Keratinocyte (primary cell): ENCODE measurements around the gene ANKUB1. TPM values are rescaled to one million over a fixed set of nuclear protein-coding genes. Genes with fewer than 3 reads are reported as not detected.

ENCODE experiments used
- DNase-seq: peaks from one replicate; pipeline ENCODE4 v3.0.0-alpha.2; 2011; ENCODE audit warnings: low read depth, missing footprints, low spot score
- FAIRE-seq: peaks from 2 replicates; lab custom pipeline; 2011; peaks lifted over from hg19 to GRCh38; lab: Jason Lieb, UNC
- H2AFZ ChIP-seq: 2 replicates; pipeline ENCODE4 v1.6.0; 2012; ENCODE audit warnings: low read length, control low read depth, inconsistent platforms; ENCODE audit not compliant: control insufficient read depth
- H3K27ac ChIP-seq: 2 replicates; pipeline ENCODE4 v1.5.1; 2011; ENCODE audit warnings: low read length; ENCODE audit not compliant: control insufficient read depth, insufficient read depth
- H3K27me3 ChIP-seq: 3 replicates; pipeline ENCODE4 v1.6.0; 2011; ENCODE audit warnings: low read length; ENCODE audit not compliant: control insufficient read depth, insufficient read depth; ENCODE audit errors: extremely low read depth
- H3K36me3 ChIP-seq, 2 experiments: 2 replicates in 1 of 2; 3 replicates in 1 of 2; pipeline ENCODE4 v1.5.1; 2011; ENCODE audit warnings: low read length in 2 of 2, mild to moderate bottlenecking in 1 of 2; ENCODE audit not compliant: control insufficient read depth in 2 of 2, insufficient read depth in 2 of 2; ENCODE audit errors: extremely low read depth in 1 of 2
- H3K4me1 ChIP-seq: 3 replicates; pipeline ENCODE4 v1.5.1; 2011; ENCODE audit warnings: low read length; ENCODE audit not compliant: control insufficient read depth, insufficient read depth; ENCODE audit errors: extremely low read depth
- H3K4me2 ChIP-seq: 3 replicates; pipeline ENCODE4 v1.6.0; 2011; ENCODE audit warnings: low read depth, low read length; ENCODE audit not compliant: control insufficient read depth, insufficient read depth; ENCODE audit errors: extremely low read depth
- H3K4me3 ChIP-seq, 3 experiments: fragments of 200-600 bp in 1 of 3; sonication (generic) in 1 of 3; 2 replicates in 2 of 3; 3 replicates in 1 of 3; pipeline ENCODE4 v1.5.1; 2011 to 2016; ENCODE audit warnings: low read length in 3 of 3, mild to moderate bottlenecking in 3 of 3, control low read depth in 2 of 3, inconsistent platforms in 1 of 3, low read depth in 1 of 3, mixed read lengths in 1 of 3, mixed run types in 1 of 3, moderate library complexity in 1 of 3; ENCODE audit not compliant: control insufficient read depth in 2 of 3, insufficient read depth in 2 of 3; ENCODE audit errors: extremely low read depth in 1 of 3
- H3K79me2 ChIP-seq: 2 replicates; pipeline ENCODE4 v1.6.0; 2012; ENCODE audit warnings: low read length; ENCODE audit not compliant: control insufficient read depth, insufficient read depth
- H3K9ac ChIP-seq: 3 replicates; pipeline ENCODE4 v1.6.0; 2011; ENCODE audit warnings: low read length; ENCODE audit not compliant: control insufficient read depth, insufficient read depth; ENCODE audit errors: extremely low read depth
- H3K9me1 ChIP-seq: 3 replicates; pipeline ENCODE4 v1.6.0; 2011; ENCODE audit warnings: low read length; ENCODE audit not compliant: control insufficient read depth, insufficient read depth; ENCODE audit errors: extremely low read depth
- H3K9me3 ChIP-seq: 2 replicates; pipeline ENCODE4 v1.5.1; 2012; ENCODE audit warnings: low read depth, low read length; ENCODE audit not compliant: control insufficient read depth
- H4K20me1 ChIP-seq: 3 replicates; pipeline ENCODE4 v1.6.0; 2011; ENCODE audit warnings: low read length; ENCODE audit not compliant: control insufficient read depth, insufficient read depth; ENCODE audit errors: extremely low read depth
- EZH2 ChIP-seq: IDR thresholded peaks from one replicate; pipeline ENCODE4 v1.6.1; 2012; ENCODE audit warnings: inconsistent platforms, mild to moderate bottlenecking, low read length, moderate library complexity
- dilution Hi-C: fragments of 300-500 bp; cut with MboI; formaldehyde crosslinking; loops from one replicate; pipeline ENCODE4 v1.7.0; 2020; ENCODE audit warnings: low sequenced_read_pairs; ENCODE audit not compliant: extremely low pct_ligation_motif_present
- polyA plus RNA-seq, 5 experiments: library from polyadenylated mRNA; depleted of rRNA in 3 of 5; stranded (reverse) in 3 of 5; stranded (forward) in 1 of 5; unstranded in 1 of 5; fragments of >200 nt; gene quantifications; 1 replicate in 1 of 5; 2 replicates in 3 of 5; 3 replicates in 1 of 5; pipeline versions ENCODE4 v1.2.1 to v1.2.3, GENCODE V29; 2011 to 2012; ENCODE audit warnings: missing spikeins in 2 of 5, low read depth in 1 of 5, low replicate concordance in 1 of 5
- TF ChIP-seq, protein P1 (sequence below), 3 experiments: IDR thresholded peaks in 1 of 3; conservative IDR thresholded peaks in 1 of 3; optimal IDR thresholded peaks in 1 of 3; 2 replicates in 2 of 3; 3 replicates in 1 of 3; pipeline versions ENCODE3 to v1.5.1; 2011; ENCODE audit warnings: low read length in 3 of 3, mild to moderate bottlenecking in 3 of 3, moderate library complexity in 2 of 3, control low read depth in 1 of 3, inconsistent platforms in 1 of 3; ENCODE audit not compliant: insufficient read depth in 2 of 3; ENCODE audit errors: extremely low read depth in 1 of 3

ANKUB1 gene
- polyA plus RNA-seq, 1 donor (not counting 4 experiments of a cell fraction or from before 2014, with no cell fraction given), result 0.66 TPM

DNA sequence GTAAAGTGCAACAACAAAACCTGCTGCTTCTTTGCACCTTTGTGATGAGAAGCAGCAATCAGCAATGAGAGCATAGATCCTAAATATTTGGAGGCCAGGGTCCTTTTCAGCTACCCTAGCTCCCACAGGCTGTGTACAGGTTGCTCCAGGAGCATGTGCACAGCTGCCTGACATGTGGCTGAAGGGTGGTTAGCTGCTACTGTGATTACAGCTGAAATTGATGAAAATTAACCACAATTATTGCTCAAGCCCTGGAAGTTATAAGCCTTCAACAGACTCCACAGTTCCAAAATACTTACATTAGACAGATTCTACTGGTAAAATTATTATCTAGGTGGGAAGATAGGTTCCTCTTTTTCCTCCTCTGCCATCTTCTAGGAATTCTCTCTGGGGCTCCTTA lies 68.6 kb downstream of the ANKUB1 start:
- H3K4me3 ChIP-seq, result no peak overlapping the region
- dilution Hi-C loops, result no loop called here
- H3K27ac ChIP-seq, result no peak overlapping the region
- H3K9me3 ChIP-seq, result no peaks in the 10 kb centered on the region
- H3K79me2 ChIP-seq, result no peaks in the 10 kb centered on the region
- DNase-seq, result no peak
- no peak overlapping the region for H3K9ac ChIP-seq
- no peaks in the 10 kb centered on the region for H4K20me1 ChIP-seq
- no peak overlapping the region for H2AFZ ChIP-seq
- H3K4me2 ChIP-seq, result no peak overlapping the region
- FAIRE-seq, result no peak
- TF ChIP-seq EZH2, result no peak
- TF ChIP-seq, protein P1, sequence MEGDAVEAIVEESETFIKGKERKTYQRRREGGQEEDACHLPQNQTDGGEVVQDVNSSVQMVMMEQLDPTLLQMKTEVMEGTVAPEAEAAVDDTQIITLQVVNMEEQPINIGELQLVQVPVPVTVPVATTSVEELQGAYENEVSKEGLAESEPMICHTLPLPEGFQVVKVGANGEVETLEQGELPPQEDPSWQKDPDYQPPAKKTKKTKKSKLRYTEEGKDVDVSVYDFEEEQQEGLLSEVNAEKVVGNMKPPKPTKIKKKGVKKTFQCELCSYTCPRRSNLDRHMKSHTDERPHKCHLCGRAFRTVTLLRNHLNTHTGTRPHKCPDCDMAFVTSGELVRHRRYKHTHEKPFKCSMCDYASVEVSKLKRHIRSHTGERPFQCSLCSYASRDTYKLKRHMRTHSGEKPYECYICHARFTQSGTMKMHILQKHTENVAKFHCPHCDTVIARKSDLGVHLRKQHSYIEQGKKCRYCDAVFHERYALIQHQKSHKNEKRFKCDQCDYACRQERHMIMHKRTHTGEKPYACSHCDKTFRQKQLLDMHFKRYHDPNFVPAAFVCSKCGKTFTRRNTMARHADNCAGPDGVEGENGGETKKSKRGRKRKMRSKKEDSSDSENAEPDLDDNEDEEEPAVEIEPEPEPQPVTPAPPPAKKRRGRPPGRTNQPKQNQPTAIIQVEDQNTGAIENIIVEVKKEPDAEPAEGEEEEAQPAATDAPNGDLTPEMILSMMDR (optimal IDR thresholded peaks at IDR 0.05 in 1 of 3, IDR thresholded peaks at IDR 0.05 in 1 of 3, conservative IDR thresholded peaks at IDR 0.05 in 1 of 3; ENCODE audit: extremely low read depth in 1 of 3, insufficient read depth in 2 of 3, low read length in 3 of 3), result no peak
- H3K9me1 ChIP-seq, result no peaks in the 10 kb centered on the region
- H3K27me3 ChIP-seq, result no peaks in the 10 kb centered on the region
- H3K36me3 ChIP-seq, result no peaks in the 10 kb centered on the region
- peaks cover 4% of the 10 kb centered on the region for H3K4me1 ChIP-seq

DNA sequence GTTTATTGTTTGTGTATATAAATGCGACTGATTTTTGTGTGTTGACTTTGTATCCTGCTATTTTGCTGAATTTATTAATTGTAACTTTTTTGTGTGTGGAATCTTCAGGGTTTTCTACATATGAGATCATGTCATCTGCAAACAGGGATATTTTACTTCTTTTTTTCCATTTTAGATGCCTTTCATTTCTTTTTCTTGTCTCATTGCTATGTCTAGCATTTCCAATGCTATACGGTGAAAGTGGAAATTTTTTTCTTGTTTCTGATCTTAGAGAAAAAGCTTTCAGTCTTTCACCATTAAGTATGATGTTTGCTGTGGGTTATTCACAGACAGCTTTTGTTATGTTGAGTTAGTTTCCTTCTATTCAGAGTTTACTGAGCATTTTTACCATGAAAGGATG lies 71.4 kb downstream of the ANKUB1 start:
- H3K4me3 ChIP-seq, result no peak overlapping the region
- H3K4me1 ChIP-seq, result peaks cover 3% of the 10 kb centered on the region
- H3K27me3 ChIP-seq, result no peaks in the 10 kb centered on the region
- no peaks in the 10 kb centered on the region for H3K9me1 ChIP-seq
- no peaks in the 10 kb centered on the region for H3K79me2 ChIP-seq
- H3K9ac ChIP-seq, result no peak overlapping the region
- FAIRE-seq, result no peak
- no peak for DNase-seq
- H2AFZ ChIP-seq, result no peak overlapping the region
- no peak for TF ChIP-seq EZH2
- TF ChIP-seq, protein P1 (optimal IDR thresholded peaks at IDR 0.05 in 1 of 3, IDR thresholded peaks at IDR 0.05 in 1 of 3, conservative IDR thresholded peaks at IDR 0.05 in 1 of 3; ENCODE audit: extremely low read depth in 1 of 3, insufficient read depth in 2 of 3, low read length in 3 of 3), result no peak
- H3K36me3 ChIP-seq, result no peaks in the 10 kb centered on the region
- H3K4me2 ChIP-seq, result no peak overlapping the region
- no peaks in the 10 kb centered on the region for H3K9me3 ChIP-seq
- H3K27ac ChIP-seq, result no peak overlapping the region
- dilution Hi-C loops, result no loop called here
- no peaks in the 10 kb centered on the region for H4K20me1 ChIP-seq
